K562 (cell line): ENCODE results near the gene FMOD. TPM values are rescaled to one million over a fixed set of nuclear protein-coding genes. Genes with fewer than 3 reads are reported as not detected.

Source experiments
- CREB1 ChIP-seq, 2 experiments: sonication (generic) in 1 of 2; formaldehyde crosslinking in 1 of 2; IDR thresholded peaks; 2 replicates each; pipeline versions ENCODE4 v1.6.1 to v1.8.0; 2012 to 2022; ENCODE audit warnings: inconsistent platforms in 1 of 2, mild to moderate bottlenecking in 1 of 2, missing genetic modification reagents in 1 of 2, moderate library complexity in 1 of 2
- DDX20 ChIP-seq: fragments of 450-650 bp; IDR thresholded peaks from 2 replicates; pipeline ENCODE4 v1.6.1; 2016; ENCODE audit warnings: missing genetic modification characterization, low read depth, mild to moderate bottlenecking, missing compliant biosample characterization, moderate library complexity
- EHMT2 ChIP-seq: fragments of 450-650 bp; IDR thresholded peaks from 2 replicates; pipeline ENCODE4 v1.6.1; 2018; ENCODE audit warnings: antibody characterized with exemption
- EP400 ChIP-seq: fragments of 450-650 bp; IDR thresholded peaks from 2 replicates; pipeline ENCODE4 v1.6.1; 2017; ENCODE audit warnings: antibody characterized with exemption, mild to moderate bottlenecking, moderate library complexity
- GABPB1 ChIP-seq: sonication (generic); formaldehyde crosslinking; IDR thresholded peaks from 2 replicates; pipeline ENCODE4 v1.8.0; 2022; ENCODE audit warnings: mild to moderate bottlenecking, missing genetic modification reagents
- GATA2 ChIP-seq: sonication (generic); formaldehyde crosslinking; IDR thresholded peaks from 2 replicates; pipeline ENCODE4 v1.4.0; 2020; ENCODE audit warnings: mild to moderate bottlenecking, missing genetic modification reagents
- JUND ChIP-seq, 2 experiments: IDR thresholded peaks; 2 replicates in 1 of 2; 3 replicates in 1 of 2; pipeline ENCODE4 v1.6.1; 2011; ENCODE audit warnings: borderline replicate concordance in 2 of 2, low read depth in 2 of 2, low read length in 2 of 2, improper control_type of control experiment in 1 of 2, missing biosample characterization in 1 of 2, missing genetic modification characterization in 1 of 2, missing genetic modification reagents in 1 of 2
- KLF6 ChIP-seq: fragments of 250-450 bp; sonication (Bioruptor Pico); IDR thresholded peaks from 2 replicates; pipeline ENCODE4 v1.4.0; 2020; ENCODE audit warnings: mild to moderate bottlenecking, moderate library complexity, borderline replicate concordance
- LCOR ChIP-seq: sonication (generic); formaldehyde crosslinking; IDR thresholded peaks from 2 replicates; pipeline ENCODE4 v1.8.0; 2022; ENCODE audit warnings: mild to moderate bottlenecking, missing genetic modification reagents
- MCM5 ChIP-seq: fragments of 450-650 bp; IDR thresholded peaks from 2 replicates; pipeline ENCODE4 v1.6.1; 2016; ENCODE audit warnings: low read depth
- MXI1 ChIP-seq: IDR thresholded peaks from 2 replicates; pipeline ENCODE4 v1.6.1; 2011; ENCODE audit warnings: low read depth, mild to moderate bottlenecking, improper control_type of control experiment, low read length
- NCOA2 ChIP-seq, 2 experiments: fragments of 450-650 bp; IDR thresholded peaks; 2 replicates each; pipeline ENCODE4 v1.6.1; 2018; ENCODE audit warnings: mild to moderate bottlenecking in 2 of 2, moderate library complexity in 1 of 2; ENCODE audit not compliant: partially characterized antibody in 2 of 2
- NCOR1 ChIP-seq: fragments of 450-650 bp; IDR thresholded peaks from 2 replicates; pipeline ENCODE4 v1.6.1; 2016; ENCODE audit warnings: mild to moderate bottlenecking, moderate library complexity
- NUFIP1 ChIP-seq: fragments of 450-650 bp; IDR thresholded peaks from 2 replicates; pipeline ENCODE4 v1.6.1; 2018; ENCODE audit not compliant: partially characterized antibody
- RBM15 ChIP-seq: fragments of 200-400 bp; formaldehyde crosslinking; IDR thresholded peaks from 2 replicates; pipeline ENCODE4 v1.6.1; 2018; ENCODE audit warnings: mild to moderate bottlenecking, low read length, moderate library complexity; ENCODE audit not compliant: insufficient read depth
- RBM39 ChIP-seq: fragments of 200-400 bp; formaldehyde crosslinking; optimal IDR thresholded peaks from 2 replicates; pipeline ENCODE3; 2018; ENCODE audit warnings: low read depth, low read length
- RCOR1 ChIP-seq, 2 experiments: IDR thresholded peaks; 2 replicates each; pipeline ENCODE4 v1.6.1; 2012; ENCODE audit warnings: low read depth in 2 of 2, low read length in 2 of 2, borderline replicate concordance in 1 of 2, improper control_type of control experiment in 1 of 2
- TCF15 ChIP-seq: fragments of 250-450 bp; sonication (Bioruptor Pico); IDR thresholded peaks from 2 replicates; pipeline ENCODE4 v1.8.0; 2022; ENCODE audit warnings: moderate library complexity, mild to moderate bottlenecking, inconsistent platforms
- ZC3H4 ChIP-seq: sonication (generic); formaldehyde crosslinking; IDR thresholded peaks from 2 replicates; pipeline ENCODE4 v1.9.0; 2021; ENCODE audit warnings: missing genetic modification reagents, borderline replicate concordance
- ZNF75A ChIP-seq: fragments of 450-650 bp; formaldehyde crosslinking; IDR thresholded peaks from 2 replicates; pipeline ENCODE4 v1.4.0; 2020; ENCODE audit warnings: mild to moderate bottlenecking
- ZNF76 ChIP-seq: fragments of 250-450 bp; sonication (Bioruptor Pico); IDR thresholded peaks from 2 replicates; pipeline ENCODE4 v1.4.0; 2020; ENCODE audit warnings: mild to moderate bottlenecking, moderate library complexity, borderline replicate concordance
- ZNF780A ChIP-seq: fragments of 250-450 bp; sonication (Bioruptor Pico); IDR thresholded peaks from 2 replicates; pipeline ENCODE4 v1.5.0; 2021; ENCODE audit warnings: mild to moderate bottlenecking
- polyA plus RNA-seq, 8 experiments: library from polyadenylated mRNA; depleted of rRNA in 4 of 8; stranded (reverse) in 5 of 8; unstranded in 3 of 8; fragments of >200 nt; fragmentation: Nextera tagmentation in 2 of 8; fragmentation: Illumina TruSeq in 1 of 8; extraction: Ambion mirVana in 2 of 8; extraction: Trizol in 1 of 8; gene quantifications; 2 replicates each; pipeline versions ENCODE4 v1.2.1 to v1.2.3, GENCODE V29; 2011 to 2014; ENCODE audit warnings: inconsistent platforms in 1 of 8, missing spikeins in 1 of 8
- total RNA-seq, 7 experiments: library from RNA; depleted of rRNA in 6 of 7; stranded (reverse); fragments of >200 nt in 6 of 7; fragmentation: Illumina TruSeq in 2 of 7; extraction: Trizol in 2 of 7; gene quantifications; 2 replicates each; pipeline versions ENCODE4 v1.2.1 to v1.2.3, GENCODE V29; 2011 to 2021; ENCODE audit warnings: low replicate concordance in 1 of 7
- TF ChIP-seq, protein P1 (sequence below): sonication (generic); formaldehyde crosslinking; IDR thresholded peaks from 2 replicates; pipeline ENCODE4 v1.8.0; 2022; ENCODE audit warnings: mild to moderate bottlenecking, missing genetic modification reagents
- TF ChIP-seq, protein P2 (sequence below): fragments of 250-450 bp; sonication (Bioruptor Pico); IDR thresholded peaks from 2 replicates; pipeline ENCODE4 v1.4.0; 2020; ENCODE audit warnings: mild to moderate bottlenecking

Gene FMOD
- total and polyA plus RNA-seq, 9 of the 15 experiments (the other 6 are each of a cell fraction or from before 2014, with no cell fraction given) = 0.03 to 0.13 (median 0.03) TPM; not detected in 6

GRCh38 chr1:203301331-203301668, 49.6 kb downstream of the FMOD start (continued):
- no peak for TF ChIP-seq MXI1
- peak; percentile 10; the same call in 1 of the 2 replicates for TF ChIP-seq ZC3H4
- no peak for TF ChIP-seq ZNF75A (CRISPR knock-in tag)
- TF ChIP-seq NUFIP1 = no peak
- no peak for TF ChIP-seq EP400
- TF ChIP-seq KLF6 (CRISPR knock-in tag) = no peak
- no peak for TF ChIP-seq TCF15 (CRISPR knock-in tag)
- TF ChIP-seq NCOR1 = no peak
- TF ChIP-seq RCOR1 (IDR thresholded peaks at IDR 0.05; ENCODE audit: borderline replicate concordance in 1 of 2, low read depth in 2 of 2, low read length in 2 of 2) = no peak
- no peak for TF ChIP-seq ZNF780A
- TF ChIP-seq, protein P1, sequence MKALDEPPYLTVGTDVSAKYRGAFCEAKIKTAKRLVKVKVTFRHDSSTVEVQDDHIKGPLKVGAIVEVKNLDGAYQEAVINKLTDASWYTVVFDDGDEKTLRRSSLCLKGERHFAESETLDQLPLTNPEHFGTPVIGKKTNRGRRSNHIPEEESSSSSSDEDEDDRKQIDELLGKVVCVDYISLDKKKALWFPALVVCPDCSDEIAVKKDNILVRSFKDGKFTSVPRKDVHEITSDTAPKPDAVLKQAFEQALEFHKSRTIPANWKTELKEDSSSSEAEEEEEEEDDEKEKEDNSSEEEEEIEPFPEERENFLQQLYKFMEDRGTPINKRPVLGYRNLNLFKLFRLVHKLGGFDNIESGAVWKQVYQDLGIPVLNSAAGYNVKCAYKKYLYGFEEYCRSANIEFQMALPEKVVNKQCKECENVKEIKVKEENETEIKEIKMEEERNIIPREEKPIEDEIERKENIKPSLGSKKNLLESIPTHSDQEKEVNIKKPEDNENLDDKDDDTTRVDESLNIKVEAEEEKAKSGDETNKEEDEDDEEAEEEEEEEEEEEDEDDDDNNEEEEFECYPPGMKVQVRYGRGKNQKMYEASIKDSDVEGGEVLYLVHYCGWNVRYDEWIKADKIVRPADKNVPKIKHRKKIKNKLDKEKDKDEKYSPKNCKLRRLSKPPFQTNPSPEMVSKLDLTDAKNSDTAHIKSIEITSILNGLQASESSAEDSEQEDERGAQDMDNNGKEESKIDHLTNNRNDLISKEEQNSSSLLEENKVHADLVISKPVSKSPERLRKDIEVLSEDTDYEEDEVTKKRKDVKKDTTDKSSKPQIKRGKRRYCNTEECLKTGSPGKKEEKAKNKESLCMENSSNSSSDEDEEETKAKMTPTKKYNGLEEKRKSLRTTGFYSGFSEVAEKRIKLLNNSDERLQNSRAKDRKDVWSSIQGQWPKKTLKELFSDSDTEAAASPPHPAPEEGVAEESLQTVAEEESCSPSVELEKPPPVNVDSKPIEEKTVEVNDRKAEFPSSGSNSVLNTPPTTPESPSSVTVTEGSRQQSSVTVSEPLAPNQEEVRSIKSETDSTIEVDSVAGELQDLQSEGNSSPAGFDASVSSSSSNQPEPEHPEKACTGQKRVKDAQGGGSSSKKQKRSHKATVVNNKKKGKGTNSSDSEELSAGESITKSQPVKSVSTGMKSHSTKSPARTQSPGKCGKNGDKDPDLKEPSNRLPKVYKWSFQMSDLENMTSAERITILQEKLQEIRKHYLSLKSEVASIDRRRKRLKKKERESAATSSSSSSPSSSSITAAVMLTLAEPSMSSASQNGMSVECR = no peak
- no peak for TF ChIP-seq GABPB1 (CRISPR knock-in tag)
- TF ChIP-seq LCOR (CRISPR knock-in tag) = 0 out of 2 replicates have a peak, but pooled peaks have one; percentile 48
- TF ChIP-seq CREB1 (IDR thresholded peaks at IDR 0.05) = no peak
- TF ChIP-seq CREB1 (CRISPR knock-in tag; IDR thresholded peaks at IDR 0.05) = 0 out of 2 replicates have a peak, but pooled peaks have one; percentile 23
- TF ChIP-seq, protein P2, sequence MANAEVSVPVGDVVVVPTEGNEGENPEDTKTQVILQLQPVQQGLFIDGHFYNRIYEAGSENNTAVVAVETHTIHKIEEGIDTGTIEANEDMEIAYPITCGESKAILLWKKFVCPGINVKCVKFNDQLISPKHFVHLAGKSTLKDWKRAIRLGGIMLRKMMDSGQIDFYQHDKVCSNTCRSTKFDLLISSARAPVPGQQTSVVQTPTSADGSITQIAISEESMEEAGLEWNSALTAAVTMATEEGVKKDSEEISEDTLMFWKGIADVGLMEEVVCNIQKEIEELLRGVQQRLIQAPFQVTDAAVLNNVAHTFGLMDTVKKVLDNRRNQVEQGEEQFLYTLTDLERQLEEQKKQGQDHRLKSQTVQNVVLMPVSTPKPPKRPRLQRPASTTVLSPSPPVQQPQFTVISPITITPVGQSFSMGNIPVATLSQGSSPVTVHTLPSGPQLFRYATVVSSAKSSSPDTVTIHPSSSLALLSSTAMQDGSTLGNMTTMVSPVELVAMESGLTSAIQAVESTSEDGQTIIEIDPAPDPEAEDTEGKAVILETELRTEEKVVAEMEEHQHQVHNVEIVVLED (CRISPR knock-in tag) = no peak
- no peak for TF ChIP-seq NCOA2 (IDR thresholded peaks at IDR 0.05; ENCODE audit: partially characterized antibody in 2 of 2)
- TF ChIP-seq JUND (IDR thresholded peaks at IDR 0.05; ENCODE audit: borderline replicate concordance, low read depth, low read length) = no peak
- no peak for TF ChIP-seq JUND (tag; IDR thresholded peaks at IDR 0.05; ENCODE audit: borderline replicate concordance, low read depth, low read length)
- TF ChIP-seq GATA2 = no peak
- no peak for TF ChIP-seq MCM5
- no peak for TF ChIP-seq RBM39
- TF ChIP-seq RBM15 = no peak
- TF ChIP-seq DDX20 = no peak
- no peak for TF ChIP-seq ZNF76 (CRISPR knock-in tag)
- peak; percentile 27; the same call in 1 of the 2 replicates for TF ChIP-seq EHMT2
